Measurements from ENCODE around the gene CLIC1. TPM values are rescaled to one million over a fixed set of nuclear protein-coding genes. Genes with fewer than 3 reads are reported as not detected.

The CLIC1 gene
- total and polyA plus RNA-seq, 10 of the 15 experiments (the other 5 are each of a cell fraction or from before 2014, with no cell fraction given) = 446 to 1,266 (median 636) TPM

GRCh38 chr6:31769684-31770371 is 33.5 kb upstream of the CLIC1 start (continued):
- peak; percentile 68 for TF ChIP-seq PBX3 (IDR thresholded peaks at IDR 0.05; ENCODE audit: insufficient replicate concordance, low read depth, low read length)
- TF ChIP-seq SMC3 (IDR thresholded peaks at IDR 0.05; ENCODE audit: borderline replicate concordance, low read length) = peak; percentile 96
- peak; percentile 65; the same call in 1 of the 2 replicates for TF ChIP-seq SMARCA5 (IDR thresholded peaks at IDR 0.05)
- TF ChIP-seq ZSCAN29 (IDR thresholded peaks at IDR 0.05) = no peak
- peak; percentile 15 for TF ChIP-seq RELA (IDR thresholded peaks at IDR 0.05; ENCODE audit: borderline replicate concordance, partially characterized antibody)
- peak; percentile 72 for TF ChIP-seq RAD21 (IDR thresholded peaks at IDR 0.05; ENCODE audit: insufficient read depth, low read depth, low read length)
- no peak for TF ChIP-seq FOXK2 (IDR thresholded peaks at IDR 0.05)
- peak; percentile 70; the same call in 1 of the 2 replicates for TF ChIP-seq RB1 (IDR thresholded peaks at IDR 0.05; ENCODE audit: borderline replicate concordance)
- 0 out of 4 replicates have a peak, but pooled peaks of 1 of the 2 experiments have one; percentile 12 for TF ChIP-seq BHLHE40 (IDR thresholded peaks at IDR 0.05; ENCODE audit: borderline replicate concordance in 1 of 2, low read depth in 2 of 2, low read length in 1 of 2)
- 0 out of 2 replicates have a peak, but pooled peaks have one; percentile 10 for TF ChIP-seq MTA2 (IDR thresholded peaks at IDR 0.05; ENCODE audit: low read depth)
- peak; percentile 91 to 95 (median 91) for TF ChIP-seq CTCF (IDR thresholded peaks at IDR 0.05 in 2 of 3, conservative IDR thresholded peaks at IDR 0.05 in 1 of 3; ENCODE audit: control insufficient read depth in 2 of 3, extremely low read depth in 1 of 3, insufficient read depth in 1 of 3, low read depth in 3 of 3, low read length in 3 of 3)
- peak; percentile 78; the same call in 1 of the 2 replicates for TF ChIP-seq FOXM1 (IDR thresholded peaks at IDR 0.05; ENCODE audit: low read depth, low read length)
- TF ChIP-seq POU2F2 (IDR thresholded peaks at IDR 0.05; ENCODE audit: borderline replicate concordance, low read depth, low read length) = peak; percentile 21; the same call in 1 of the 3 replicates
- no peak for TF ChIP-seq STAT3 (IDR thresholded peaks at IDR 0.05; ENCODE audit: low read depth, low read length)
- no peak for TF ChIP-seq HCFC1 (IDR thresholded peaks at IDR 0.05; ENCODE audit: low read length)
- TF ChIP-seq HDGF (IDR thresholded peaks at IDR 0.05) = peak; percentile 72; the same call in 1 of the 2 replicates

Measured in GM12878 (cell line).